Stimulated activated CD4-positive, alpha-beta T cell treated with anti-CD3 and anti-CD28 coated beads, Interleukin-12 subunit alpha, Interleukin-12 subunit beta, amount 100 ng/mL, for 24 hours (primary cell): ENCODE data around the gene NCOA6.

Source experiments
- DNase-seq, 2 experiments: peaks; one replicate each; pipeline ENCODE4 v3.0.0-alpha.2; 2020; ENCODE audit warnings: low read depth in 2 of 2

NCOA6 gene

DNA sequence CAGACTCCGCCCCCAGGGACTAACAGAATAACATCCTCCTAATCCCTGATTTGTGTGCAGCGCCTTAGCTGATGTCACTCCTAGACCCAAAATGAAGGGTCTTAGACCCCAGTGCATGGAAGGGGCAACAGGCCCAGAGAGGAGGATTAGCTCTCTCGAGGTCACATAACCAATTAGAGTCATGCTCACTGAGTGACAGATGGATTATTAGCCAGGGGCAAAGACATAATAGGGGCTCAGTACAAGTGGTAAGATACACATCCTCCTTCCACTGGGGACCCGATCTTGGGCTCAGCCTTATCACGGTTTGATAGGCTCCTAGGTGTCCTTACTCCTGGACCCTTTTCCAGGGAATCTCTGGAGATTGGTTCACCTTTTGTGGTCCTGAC lies 120.4 kb downstream of the NCOA6 start:
- DNase-seq, result no peak

DNA sequence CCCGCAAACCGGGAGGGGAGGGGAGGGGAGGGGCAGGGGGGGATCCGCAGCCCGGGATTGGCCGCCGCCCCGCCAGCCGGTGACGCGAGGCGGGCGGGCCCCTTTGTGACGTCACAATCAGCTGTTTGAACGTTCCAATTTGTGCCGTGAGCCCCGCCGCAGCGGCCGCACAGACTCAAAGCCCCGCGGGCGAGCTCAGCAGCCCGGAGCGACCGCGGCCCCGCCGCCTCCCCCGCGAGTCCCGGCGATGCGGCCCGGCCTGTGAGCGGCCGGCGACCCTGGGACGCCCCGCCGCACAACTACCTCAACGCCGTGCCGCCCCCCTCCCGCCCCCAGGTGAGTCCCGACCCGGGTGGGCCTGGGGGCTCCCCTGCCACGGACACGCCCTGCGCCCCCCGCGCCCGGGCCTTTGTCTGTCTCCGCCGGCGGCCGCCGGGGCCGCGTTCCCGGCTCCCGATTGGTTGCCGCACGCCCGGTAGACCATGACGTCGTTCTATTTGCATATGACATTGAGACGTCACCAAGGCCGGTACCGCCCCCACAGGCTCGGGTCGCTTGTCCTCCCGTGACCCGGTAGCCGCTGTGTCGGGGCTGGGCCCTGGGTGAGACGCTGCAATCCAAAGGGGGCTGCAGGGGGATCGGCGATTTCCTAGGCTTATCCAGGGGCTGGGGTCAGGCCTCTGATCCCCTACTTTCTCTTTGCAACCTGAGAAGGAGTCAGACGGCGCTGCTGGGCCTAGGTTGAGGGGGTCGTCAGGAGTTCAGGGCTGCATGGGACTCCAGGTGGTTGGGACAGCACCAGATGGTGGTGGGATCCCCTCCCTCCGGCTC lies 121.1 kb downstream of the NCOA6 start, which contains the start of gene TP53INP2:
TSS of gene TP53INP2 (plus strand) at position 168 of the 831 bp plus-strand sequence. CDS start 4,396 bp downstream, outside the sequence.
- peak; percentile 62 to 72 for DNase-seq

DNA sequence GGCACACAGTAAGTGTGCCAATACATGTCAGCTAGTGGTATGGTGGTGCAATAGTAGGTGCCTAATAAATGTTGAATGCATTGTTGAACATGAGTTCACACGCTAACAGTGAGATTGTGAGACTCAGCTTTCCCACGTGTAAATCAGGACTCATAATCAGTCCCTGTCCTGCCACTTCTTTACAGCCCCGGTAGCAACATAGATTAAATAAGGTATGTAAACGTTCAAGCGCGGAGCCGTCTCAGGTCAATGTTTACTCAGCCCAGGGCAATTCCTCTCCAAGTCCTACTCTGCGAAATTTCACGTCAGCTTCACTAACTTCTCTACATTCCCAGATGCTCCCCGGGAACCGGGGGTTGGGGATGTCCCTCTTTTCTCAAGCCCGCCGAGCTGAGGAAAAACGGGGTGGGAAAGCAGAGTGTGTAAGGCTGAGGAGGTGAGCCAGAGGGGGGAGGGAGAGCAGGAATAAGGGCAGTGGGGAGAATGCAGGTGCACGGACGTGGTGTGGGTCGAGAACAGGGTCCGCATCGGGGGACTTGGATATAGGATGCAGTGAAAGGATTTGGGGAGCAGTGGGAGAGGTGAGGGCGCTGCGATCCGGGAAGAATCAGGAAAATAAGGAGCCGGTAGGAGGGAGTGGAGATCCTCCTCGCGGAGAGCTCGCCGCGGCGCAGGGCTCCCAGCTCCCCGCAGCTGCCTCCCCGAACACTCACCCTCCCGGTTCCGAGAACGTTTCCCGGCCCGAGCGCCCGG lies 121.9 kb downstream of the NCOA6 start:
- DNase-seq, result no peak

DNA sequence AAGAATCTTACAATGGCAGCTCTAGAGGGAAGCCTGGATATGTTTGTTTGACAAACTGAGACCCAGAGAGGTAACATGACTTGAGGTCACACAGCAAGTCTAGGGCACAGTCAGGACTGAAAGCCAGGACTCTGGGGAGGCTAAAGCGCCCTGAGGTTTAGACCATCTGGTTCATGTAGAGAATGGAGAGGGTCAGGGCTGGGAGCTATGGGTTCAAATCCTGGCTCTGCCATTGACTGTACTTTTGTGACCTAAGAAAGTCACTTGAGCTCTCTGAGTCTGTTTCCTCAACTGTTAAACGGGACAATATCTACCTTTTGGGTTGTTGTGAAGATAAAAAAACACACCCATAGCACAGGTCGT lies 122.4 kb downstream of the NCOA6 start:
- DNase-seq, result no peak

DNA sequence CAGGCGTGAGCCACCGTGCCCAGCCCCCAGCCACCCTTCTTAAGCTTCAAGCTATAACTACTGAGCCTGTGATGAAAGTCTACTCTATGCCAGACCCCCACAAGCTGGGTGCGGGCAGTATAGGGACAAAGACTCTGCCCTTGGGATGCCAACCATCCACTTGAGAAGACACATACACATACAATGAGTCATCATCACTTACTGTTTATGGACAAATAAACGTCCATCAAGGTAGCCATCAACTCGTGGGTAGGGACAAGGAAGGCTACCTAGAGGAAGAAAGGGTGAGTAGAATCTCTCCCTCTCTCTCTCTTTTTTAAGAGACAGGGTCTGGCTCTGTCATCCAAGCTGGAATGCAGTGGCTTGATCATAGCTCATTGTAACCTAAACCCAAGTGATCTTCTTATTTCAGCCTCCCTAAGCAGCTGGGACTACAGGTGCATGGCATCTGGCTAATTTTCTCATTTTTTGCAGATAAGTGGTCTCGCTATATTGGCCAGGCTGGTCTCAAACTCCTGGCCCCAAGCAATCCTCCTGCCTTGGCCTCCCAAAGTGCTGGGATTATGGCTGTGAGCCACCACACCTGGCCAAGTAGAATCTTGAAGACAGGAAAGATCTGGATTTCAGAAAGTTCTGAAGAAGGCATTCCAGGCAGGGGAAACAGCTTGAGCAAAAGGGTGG lies 123.9 kb downstream of the NCOA6 start:
- no peak for DNase-seq

DNA sequence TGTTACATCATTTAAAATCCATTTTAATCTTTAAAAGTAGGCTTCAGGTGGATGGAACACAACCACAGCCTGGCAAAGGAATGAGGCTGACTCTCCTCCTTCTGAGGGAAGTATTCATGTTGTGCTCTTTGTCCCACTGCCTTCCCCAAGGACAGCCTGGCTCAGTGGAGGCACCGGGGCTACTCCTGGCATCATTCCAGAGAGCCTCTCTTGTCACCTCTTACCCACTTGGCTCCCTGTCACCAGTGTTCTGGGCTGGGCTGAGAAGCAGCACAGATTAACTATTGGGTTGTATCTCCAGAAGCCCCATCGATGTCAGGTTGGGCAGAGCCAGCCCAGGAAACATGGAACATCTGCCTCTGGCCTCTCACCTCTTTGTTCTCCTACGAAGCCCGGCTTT lies 132.0 kb downstream of the NCOA6 start:
- DNase-seq, result no peak

DNA sequence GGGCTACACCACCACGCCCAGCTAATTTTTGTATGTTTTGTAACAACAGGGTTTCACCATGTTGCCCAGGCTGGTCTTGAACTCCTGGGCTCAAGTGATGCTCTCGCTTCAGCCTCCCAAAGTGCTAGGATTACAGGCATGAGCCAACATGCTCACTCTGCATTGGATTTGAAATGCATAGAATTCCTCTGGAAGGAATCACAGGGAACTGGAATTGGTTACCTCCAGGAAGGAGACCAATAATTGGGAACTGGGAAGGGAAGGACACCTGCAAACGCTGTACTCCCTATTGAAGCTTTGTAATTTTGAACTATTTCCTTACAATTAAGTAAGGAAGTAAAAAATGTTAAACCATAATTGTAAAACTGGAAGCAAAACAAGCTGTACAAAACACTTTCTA lies 133.6 kb downstream of the NCOA6 start:
- no peak for DNase-seq

DNA sequence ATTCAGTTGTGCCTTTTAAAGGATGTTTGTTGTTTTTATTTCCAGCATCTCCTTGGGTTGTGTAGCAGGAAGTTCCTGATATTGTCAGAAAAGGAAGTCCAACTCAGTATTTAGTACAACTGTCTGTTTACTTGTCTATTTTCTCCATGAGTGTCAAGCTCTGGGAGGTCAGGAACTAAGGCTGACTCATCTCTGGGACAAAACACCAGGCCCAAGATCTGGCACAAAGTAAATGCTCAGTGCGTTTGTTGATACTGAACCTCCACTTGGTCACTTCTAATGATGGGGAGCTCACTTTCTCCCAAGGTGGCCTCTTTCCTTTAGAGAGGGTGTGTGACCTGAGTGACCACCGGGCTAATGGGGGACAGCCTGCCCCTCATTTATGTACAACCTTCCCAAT lies 136.0 kb downstream of the NCOA6 start:
- DNase-seq, result no peak

DNA sequence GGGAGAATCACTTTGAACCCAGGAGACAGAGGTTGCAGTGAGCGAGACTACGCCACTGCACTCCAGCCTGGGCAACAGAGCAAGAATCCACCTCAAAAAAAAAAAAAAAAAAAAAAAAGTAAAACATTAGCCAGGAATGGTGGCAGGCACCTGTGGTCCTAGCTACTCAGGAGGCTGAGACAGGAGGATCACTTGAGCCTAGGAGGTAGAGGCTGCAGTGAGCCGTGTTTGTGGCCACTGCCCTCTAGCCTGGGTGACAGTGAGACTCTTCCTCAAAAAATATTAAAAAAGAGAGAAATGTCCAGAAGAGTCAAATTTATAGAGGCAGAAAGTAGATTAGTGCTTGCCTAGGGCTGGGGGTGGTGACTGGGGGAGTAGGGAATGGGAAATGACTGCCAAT lies 141.8 kb downstream of the NCOA6 start:
- no peak for DNase-seq

DNA sequence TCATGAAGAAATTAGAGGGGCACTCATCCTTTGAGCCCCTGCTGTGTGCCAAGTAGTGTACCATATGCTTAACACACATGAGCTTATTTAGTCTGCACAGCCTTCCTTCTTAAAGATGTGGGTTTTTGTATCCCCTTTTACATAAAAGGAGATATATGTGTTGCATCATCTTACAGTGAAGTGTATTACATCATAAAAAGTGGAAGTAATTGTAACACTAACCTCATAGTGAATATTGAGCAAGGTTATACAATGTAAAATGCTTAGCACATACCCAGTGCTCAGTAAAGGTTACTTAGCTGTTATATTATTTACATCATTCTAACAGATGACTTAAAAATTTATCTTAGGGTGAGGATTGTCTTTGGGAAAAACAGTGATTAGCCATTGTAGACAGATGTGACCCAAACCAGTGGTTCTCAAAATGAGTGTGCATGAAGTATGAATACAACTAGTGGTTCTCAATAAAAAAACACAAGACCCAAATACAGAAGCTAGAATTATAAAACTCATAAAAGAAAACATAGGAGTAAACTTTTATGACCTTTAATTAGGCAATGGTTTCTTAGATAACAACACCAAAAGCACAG lies 144.8 kb downstream of the NCOA6 start:
- no peak for DNase-seq

DNA sequence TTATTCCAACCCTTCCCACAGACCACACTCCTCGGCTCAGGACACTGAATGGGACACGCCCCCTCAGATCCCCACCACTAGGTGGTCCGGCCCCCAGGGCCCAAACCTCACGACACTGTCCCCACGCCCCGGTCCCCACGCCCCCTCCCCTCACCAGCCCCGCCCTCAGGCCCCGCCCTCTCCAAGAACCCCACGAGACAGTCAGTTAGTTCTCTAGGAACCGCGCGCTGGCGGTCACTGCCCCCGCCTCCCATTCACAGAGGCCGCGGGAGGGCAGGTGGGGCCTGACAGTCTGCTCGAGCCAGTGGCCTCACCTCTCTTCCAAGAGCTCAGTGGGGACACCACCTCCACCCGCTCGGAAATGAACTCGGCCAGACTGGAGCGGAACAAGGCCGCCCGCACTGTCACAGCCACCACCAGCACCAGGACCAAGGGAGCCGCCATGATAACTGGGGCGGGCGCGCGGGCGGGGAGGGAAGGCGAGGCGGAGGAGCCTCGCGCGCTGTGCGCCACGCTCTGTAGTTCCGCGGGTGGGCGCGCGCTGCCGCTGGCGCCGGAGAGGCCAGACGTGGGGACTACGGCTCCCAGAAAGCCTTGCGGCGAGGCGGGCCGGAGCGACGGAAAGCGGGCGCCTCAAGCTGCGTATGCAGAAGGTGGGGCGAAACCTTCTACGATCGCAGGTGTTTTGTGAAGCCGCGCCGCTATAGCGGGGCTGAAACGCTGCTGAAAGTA lies 148.6 kb downstream of the NCOA6 start, which contains the start of gene PIGU:
TSS of gene PIGU (minus strand) at position 451 of the 732 bp plus-strand sequence. CDS start at position 444, 7 bp downstream.
- DNase-seq, result peak; percentile 91

DNA sequence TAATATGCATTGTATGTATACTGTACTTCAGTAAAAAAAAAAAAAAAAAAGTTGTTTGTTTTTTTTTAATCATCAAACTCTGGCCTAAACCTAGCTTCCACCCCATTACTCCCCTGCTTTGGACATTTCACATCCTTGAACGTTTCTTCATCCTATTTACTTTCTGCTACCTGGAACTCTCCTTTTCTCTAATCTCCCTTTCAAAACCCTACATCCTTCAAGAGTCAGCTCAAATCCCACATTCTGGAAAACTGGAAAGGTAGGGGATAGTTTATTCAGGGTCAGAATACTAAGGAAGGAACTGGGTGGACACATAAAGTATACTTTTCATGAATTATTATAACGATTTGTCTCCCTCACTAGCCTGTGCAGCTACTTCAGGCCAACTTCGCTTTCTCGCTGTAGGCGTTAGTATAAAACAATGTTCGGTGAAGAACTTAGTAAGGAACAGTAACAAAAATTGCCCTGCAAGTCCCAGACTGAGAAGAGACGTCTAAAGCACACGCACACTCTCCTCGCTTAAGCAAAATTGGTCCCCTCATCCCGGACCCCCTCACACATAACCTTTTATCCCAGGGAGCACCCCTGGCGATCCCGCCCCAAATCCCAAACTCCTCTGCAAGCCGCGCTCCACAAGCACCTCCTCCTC lies 149.3 kb downstream of the NCOA6 start:
- no peak for DNase-seq

DNA sequence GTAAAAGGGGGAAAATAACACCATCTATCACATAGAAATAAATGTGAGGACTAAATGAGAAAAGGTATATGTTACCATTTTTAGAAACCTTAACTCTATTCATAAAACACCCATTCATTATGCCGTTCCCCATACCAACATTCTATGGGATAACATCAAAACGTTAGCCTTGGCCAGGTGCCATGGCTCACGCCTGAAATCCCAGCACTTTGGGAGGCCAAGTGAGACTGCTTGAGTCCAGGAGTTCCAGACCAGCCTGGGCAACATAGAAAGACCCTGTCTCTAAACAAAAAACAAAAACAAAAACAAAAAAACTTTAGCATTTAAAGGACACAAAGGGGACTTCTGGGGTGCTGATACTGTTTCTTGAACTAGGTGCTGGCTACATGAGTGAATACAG lies 149.9 kb downstream of the NCOA6 start:
- DNase-seq, result no peak

DNA sequence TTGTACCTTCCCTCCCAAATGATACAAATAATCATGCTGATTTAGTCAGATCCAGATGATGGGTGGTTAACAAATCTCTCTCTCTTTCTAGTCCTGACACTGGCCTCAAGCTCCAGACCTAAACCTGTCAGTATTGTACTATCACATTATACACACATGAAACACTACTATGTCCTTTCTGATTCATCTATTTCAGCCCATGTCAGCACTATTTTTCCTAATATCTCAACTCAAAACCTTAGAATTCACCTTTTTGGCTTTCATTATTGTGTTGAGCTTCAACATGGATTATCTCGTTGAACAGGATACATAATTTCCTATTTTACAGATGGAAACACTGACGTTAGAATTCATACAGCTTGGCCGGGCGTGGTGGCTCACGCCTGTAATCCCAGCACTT lies 152.0 kb downstream of the NCOA6 start:
- no peak for DNase-seq

DNA sequence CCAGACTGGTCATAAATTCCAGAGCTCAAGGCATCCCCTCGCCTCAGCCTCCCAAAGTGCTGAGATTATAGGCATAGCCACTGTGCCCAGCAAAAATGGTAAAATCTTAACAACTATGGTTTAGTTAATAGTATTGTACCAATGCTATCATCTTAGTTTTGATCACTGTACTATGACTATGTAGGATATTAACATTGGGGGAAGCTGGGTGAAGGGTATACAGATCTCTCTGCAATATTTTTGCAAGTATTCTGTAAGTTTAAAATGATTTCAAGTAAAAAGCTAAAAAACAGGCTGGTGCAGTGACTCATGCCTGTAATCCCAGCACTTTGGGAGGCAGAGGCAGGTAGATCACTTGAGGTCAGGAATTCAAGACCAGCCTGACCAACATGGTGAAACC lies 156.4 kb downstream of the NCOA6 start:
- DNase-seq, result no peak
